Activated effector memory CD4-positive, alpha-beta T cell treated with Interleukin-2 at 50 U/mL for 16 hours (primary cell): Measurements from ENCODE around the gene FGF4.

Experiments used
- DNase-seq: peaks from one replicate; pipeline ENCODE4 v3.0.0-alpha.2; 2020

Gene FGF4

GRCh38 chr11:69721106-69721505 is 54.0 kb downstream of the FGF4 start:
- no peak for DNase-seq
